D721Med (cell line): ENCODE results near the gene SEC61G.

Experiments used
- DNase-seq: peaks from one replicate; pipeline ENCODE4 v3.0.0; 2011; ENCODE audit warnings: low spot score; ENCODE audit not compliant: insufficient read length
- FAIRE-seq: peaks from 2 replicates; lab custom pipeline; 2011; peaks lifted over from hg19 to GRCh38; lab: Jason Lieb, UNC
- CTCF ChIP-seq: IDR thresholded peaks from 2 replicates; pipeline ENCODE4 v1.5.1; 2012; ENCODE audit warnings: mild to moderate bottlenecking, control low read depth; ENCODE audit not compliant: insufficient read depth; ENCODE audit errors: missing control alignments

The SEC61G gene

GRCh38 chr7:54728411-54728810 is 30.6 kb downstream of the SEC61G start:
- no peak for TF ChIP-seq CTCF
- DNase-seq, result no peak
- no peak for FAIRE-seq

- no peak for TF ChIP-seq CTCF
- FAIRE-seq, result no peak
- no peak for DNase-seq
Measured at GRCh38 chr7:54725255-54725654, 33.8 kb downstream of the SEC61G start.

- no peak for FAIRE-seq
- no peak for DNase-seq
- TF ChIP-seq CTCF, result no peak
Measured at GRCh38 chr7:54722502-54722901, 36.5 kb downstream of the SEC61G start.

GRCh38 chr7:54722026-54722425 is 37.0 kb downstream of the SEC61G start:
- no peak for TF ChIP-seq CTCF
- FAIRE-seq, result no peak
- no peak for DNase-seq

- no peak for DNase-seq
- FAIRE-seq, result no peak
Measured at GRCh38 chr7:54719974-54720373, 39.0 kb downstream of the SEC61G start.

GRCh38 chr7:54719425-54719824 is 39.6 kb downstream of the SEC61G start:
- FAIRE-seq, result no peak
- no peak for TF ChIP-seq CTCF
- DNase-seq, result no peak

More at GRCh38 chr7:54719974-54720373, 39.0 kb downstream of the SEC61G start:
- TF ChIP-seq CTCF, result no peak

- no peak for FAIRE-seq
- DNase-seq, result no peak
- TF ChIP-seq CTCF, result no peak
Measured at GRCh38 chr7:54712820-54713219, 46.2 kb downstream of the SEC61G start.
